NB4 (cell line): Measurements from ENCODE around the gene KRR1.
"Not testable (repeated sequence)": the region's sequence is repeated elsewhere in the genome, so short reads cannot be mapped to it uniquely, and the experiment has no call there.

ENCODE experiments used
- DNase-seq: peaks from one replicate; pipeline ENCODE4 v3.0.0; 2010; ENCODE audit warnings: low read depth
- H3K4me3 ChIP-seq: one replicate; pipeline ENCODE4 v1.5.1; 2011; ENCODE audit warnings: mild to moderate bottlenecking, low read depth, low read length, moderate library complexity
- CTCF ChIP-seq: IDR thresholded peaks from one replicate; pipeline ENCODE4 v1.5.1; 2012; ENCODE audit warnings: low read depth, low read length
- MYC ChIP-seq: IDR thresholded peaks from 2 replicates; pipeline ENCODE4 v1.6.1; 2011; ENCODE audit warnings: low read depth, low read length
- POLR2A ChIP-seq: IDR thresholded peaks from 2 replicates; pipeline ENCODE4 v1.6.1; 2011; ENCODE audit warnings: mild to moderate bottlenecking; ENCODE audit not compliant: insufficient read length; ENCODE audit errors: extremely low read depth
- TF ChIP-seq, protein P1 (sequence below): IDR thresholded peaks from 2 replicates; pipeline ENCODE4 v1.6.1; 2011; ENCODE audit warnings: low read depth, low read length

KRR1 gene

GRCh38 chr12:75489613-75490210, 21.7 kb downstream of the KRR1 start:
- DNase-seq = no peak
- H3K4me3 ChIP-seq = no peak overlapping the region
- TF ChIP-seq CTCF (no peak), POLR2A (no peak), MYC (no peak)
- TF ChIP-seq, protein P1, sequence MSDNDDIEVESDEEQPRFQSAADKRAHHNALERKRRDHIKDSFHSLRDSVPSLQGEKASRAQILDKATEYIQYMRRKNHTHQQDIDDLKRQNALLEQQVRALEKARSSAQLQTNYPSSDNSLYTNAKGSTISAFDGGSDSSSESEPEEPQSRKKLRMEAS = no peak

DNA sequence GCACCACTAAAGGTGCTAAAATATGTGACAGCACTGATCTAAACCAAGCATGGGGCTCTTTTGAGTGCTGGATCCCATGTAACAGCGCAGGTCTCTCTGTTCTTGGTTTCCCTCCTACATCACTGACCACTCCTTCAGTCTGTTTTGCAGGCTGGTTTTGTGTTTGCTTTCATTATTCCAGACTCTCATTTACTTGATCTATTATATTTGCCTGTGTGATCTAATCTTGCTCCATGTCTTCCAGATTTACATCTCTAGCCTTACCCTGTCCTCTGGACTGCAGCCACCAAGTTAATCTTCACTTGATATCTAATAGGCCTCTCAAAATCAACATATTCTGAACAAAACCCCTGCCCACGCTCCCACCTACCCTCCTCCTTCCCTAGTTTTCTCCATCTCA, 22.2 kb downstream of the KRR1 start:
- TF ChIP-seq MYC (no peak), CTCF (no peak), POLR2A (no peak)
- TF ChIP-seq, protein P1 = no peak
- H3K4me3 ChIP-seq = no peak overlapping the region

GRCh38 chr12:75488553-75488952, 22.9 kb downstream of the KRR1 start:
- H3K4me3 ChIP-seq = no peak overlapping the region
- peak; percentile 64 for DNase-seq

More for the DNA sequence above, 22.2 kb downstream of the KRR1 start:
- DNase-seq = no peak

DNA sequence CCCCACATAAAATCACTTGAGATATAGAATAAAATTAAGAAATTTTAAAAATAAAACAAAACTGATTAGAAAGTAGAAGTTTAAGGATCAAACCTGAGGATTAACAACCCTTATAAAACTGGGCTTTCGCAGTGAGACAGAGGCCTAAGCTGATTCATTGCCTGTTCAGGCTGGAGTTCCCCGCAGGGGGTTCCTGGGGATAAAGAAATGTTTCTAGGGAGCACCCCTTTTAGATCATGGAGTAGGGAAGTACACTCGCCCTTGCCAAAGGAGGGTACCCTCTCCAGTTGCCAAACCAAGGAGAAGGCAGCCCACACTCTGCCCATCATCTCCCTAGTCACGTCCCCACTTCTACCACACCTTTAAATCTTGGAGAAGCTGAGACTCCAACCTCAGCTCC, 24.1 kb downstream of the KRR1 start:
- TF ChIP-seq POLR2A (no peak), MYC (no peak), CTCF (no peak)
- TF ChIP-seq, protein P1 = no peak
- H3K4me3 ChIP-seq = no peak overlapping the region
- DNase-seq = no peak

More at GRCh38 chr12:75488553-75488952, 22.9 kb downstream of the KRR1 start:
- TF ChIP-seq MYC (no peak), CTCF (peak; percentile 60)

- H3K4me3 ChIP-seq = peak overlapping the region; percentile 9
- DNase-seq = not testable (repeated sequence)
These were observed 27.0 kb downstream of the KRR1 start for GRCh38 chr12:75484450-75484849.

DNA sequence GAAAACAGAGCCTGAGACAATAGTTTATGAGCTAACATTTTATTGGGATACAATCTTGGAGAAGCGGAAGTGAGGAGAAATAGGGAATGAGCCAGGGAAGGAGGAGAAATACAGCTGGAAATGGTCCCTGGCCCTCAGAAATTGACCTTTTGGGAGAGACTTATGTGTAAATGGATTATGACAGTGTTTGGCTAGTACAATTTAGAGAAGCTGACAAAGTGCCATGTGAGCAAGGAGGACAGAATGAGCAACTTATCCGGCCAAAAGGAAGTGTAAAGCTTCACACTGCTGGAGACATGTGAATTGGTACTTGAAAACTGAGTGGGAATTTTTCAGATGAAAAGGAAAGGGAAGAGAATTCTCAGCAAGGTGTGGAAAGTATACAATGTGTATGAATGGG, 28.0 kb downstream of the KRR1 start:
- DNase-seq = no peak
- peak overlapping the region; percentile 75 for H3K4me3 ChIP-seq
- TF ChIP-seq MYC (no peak), CTCF (no peak), POLR2A (no peak)
- TF ChIP-seq, protein P1 = no peak
